GM21423 (cell line): ENCODE measurements around the gene RABGGTA.

Experiments
- ATAC-seq: cut with Tn5 transposase; IDR thresholded peaks from one replicate; pipeline ENCODE4 v1.9.1; 2021; ENCODE audit warnings: mild to moderate bottlenecking, moderate library complexity; ENCODE audit not compliant: unreplicated experiment

The RABGGTA gene

GRCh38 chr14:24279301-24280186, 8.1 kb upstream of the RABGGTA start:
- peak; percentile 56 for ATAC-seq

- ATAC-seq = no peak
Measured at GRCh38 chr14:24278424-24278823, 7.0 kb upstream of the RABGGTA start.

GRCh38 chr14:24277606-24278321, 6.4 kb upstream of the RABGGTA start:
- no peak for ATAC-seq

GRCh38 chr14:24277071-24277470, 5.7 kb upstream of the RABGGTA start:
- ATAC-seq = no peak

- peak; percentile 38 for ATAC-seq
Measured at GRCh38 chr14:24274101-24274543, 2.7 kb upstream of the RABGGTA start.

- no peak for ATAC-seq
Measured at GRCh38 chr14:24273422-24273998, 2.1 kb upstream of the RABGGTA start.

GRCh38 chr14:24272467-24272866, 1.1 kb upstream of the RABGGTA start:
- ATAC-seq = no peak

GRCh38 chr14:24271834-24272263, 452 bp upstream of the RABGGTA start:
- ATAC-seq = no peak

GRCh38 chr14:24270537-24271133, 762 bp downstream of the RABGGTA start:
- no peak for ATAC-seq

- no peak for ATAC-seq
Measured at GRCh38 chr14:24269910-24270536, 1.4 kb downstream of the RABGGTA start.

- no peak for ATAC-seq
Measured at GRCh38 chr14:24269368-24269767, 2.0 kb downstream of the RABGGTA start.

- ATAC-seq = no peak
Measured at GRCh38 chr14:24268225-24268624, 3.2 kb downstream of the RABGGTA start.

GRCh38 chr14:24267516-24267915, 3.9 kb downstream of the RABGGTA start:
- no peak for ATAC-seq

GRCh38 chr14:24266344-24267244, 4.8 kb downstream of the RABGGTA start:
- ATAC-seq = no peak

GRCh38 chr14:24264298-24264697, 7.1 kb downstream of the RABGGTA start:
- no peak for ATAC-seq

- ATAC-seq = no peak
Measured at GRCh38 chr14:24263848-24264247, 7.5 kb downstream of the RABGGTA start.

- no peak for ATAC-seq
Measured at GRCh38 chr14:24262821-24263733, 8.3 kb downstream of the RABGGTA start, which contains the start of gene TGM1. TSS of gene TGM1 (minus strand) at chr14:24263177. CDS start at chr14:24262352, 825 bp downstream.

GRCh38 chr14:24261969-24262327, 9.4 kb downstream of the RABGGTA start:
- ATAC-seq = no peak
